IMR-90 (cell line): ENCODE data around the gene TIMM9. TPM values are rescaled to one million over a fixed set of nuclear protein-coding genes. Genes with fewer than 3 reads are reported as not detected.

Experiments used
- ATAC-seq: fragments of 200-7000 bp; cut with Tn5 transposase; 2 replicates; pipeline ENCODE4 v1.9.1; 2020; ENCODE audit warnings: low read depth, mild to moderate bottlenecking, moderate library complexity
- BruUV-seq: library from RNA; stranded (reverse); fragments of 400-500 nt; replicated peaks from 2 replicates; lab custom pipeline; 2021; lab: Mats Ljungman, UMichigan
- CTCF ChIA-PET: fragments of 300-600 bp; formaldehyde crosslinking; extraction: SDS; loops from one replicate; lab custom pipeline; 2021; ENCODE audit warnings: antibody characterized with exemption; lab: Yijun Ruan, JAX
- POLR2A ChIA-PET: fragments of 300-600 bp; sonication (Branson Sonifier 250); formaldehyde crosslinking; loops from one replicate; lab custom pipeline; 2022; ENCODE audit warnings: antibody characterized with exemption; ENCODE audit not compliant: unreplicated experiment; lab: Charles Lee
- DNase-seq: peaks from one replicate; pipeline ENCODE4 v3.0.0; 2013
- H2AFZ ChIP-seq: replicated peaks from 2 replicates; pipeline ENCODE3; 2013; ENCODE audit warnings: low read length, mild to moderate bottlenecking; ENCODE audit not compliant: poor library complexity
- H2AK5ac ChIP-seq: 2 replicates; pipeline ENCODE4 v1.6.1; 2013; ENCODE audit warnings: low read depth, low read length, inconsistent platforms
- H2AK9ac ChIP-seq: replicated peaks from 2 replicates; pipeline ENCODE3; 2013; ENCODE audit warnings: mild to moderate bottlenecking, low read depth, low read length, moderate library complexity; ENCODE audit not compliant: poor library complexity
- H2BK120ac ChIP-seq: 2 replicates; pipeline ENCODE4 v1.6.1; 2013; ENCODE audit warnings: low read depth, low read length, inconsistent platforms
- H2BK15ac ChIP-seq: 3 replicates; pipeline ENCODE4 v1.6.1; 2013; ENCODE audit warnings: low read depth, low read length, inconsistent platforms
- H2BK20ac ChIP-seq: 2 replicates; pipeline ENCODE4 v1.6.1; 2013; ENCODE audit warnings: low read depth, mild to moderate bottlenecking, inconsistent platforms, low read length, moderate library complexity
- H2BK5ac ChIP-seq: 2 replicates; pipeline ENCODE4 v1.6.1; 2013; ENCODE audit warnings: mild to moderate bottlenecking, low read depth, low read length, inconsistent platforms; ENCODE audit not compliant: poor library complexity, severe bottlenecking
- H3K14ac ChIP-seq: replicated peaks from 2 replicates; pipeline ENCODE4 v1.6.1; 2013; ENCODE audit warnings: low read depth, low read length, inconsistent platforms
- H3K18ac ChIP-seq: 2 replicates; pipeline ENCODE4 v1.6.1; 2013; ENCODE audit warnings: low read depth, low read length, control low read depth
- H3K23ac ChIP-seq: 2 replicates; pipeline ENCODE4 v1.6.1; 2013; ENCODE audit warnings: low read depth, low read length, inconsistent platforms
- H3K27ac ChIP-seq: 2 replicates; pipeline ENCODE4 v1.5.1; 2013; ENCODE audit warnings: mild to moderate bottlenecking, control low read depth, low read length; ENCODE audit not compliant: insufficient read depth
- H3K27me3 ChIP-seq: 2 replicates; pipeline ENCODE4 v1.6.1; 2013; ENCODE audit warnings: low read length; ENCODE audit not compliant: control insufficient read depth, insufficient read depth
- H3K36me3 ChIP-seq: 2 replicates; pipeline ENCODE4 v1.6.1; 2013; ENCODE audit warnings: low read length, mixed read lengths; ENCODE audit not compliant: control insufficient read depth, insufficient read depth
- H3K4ac ChIP-seq: 2 replicates; pipeline ENCODE4 v1.6.1; 2013; ENCODE audit warnings: low read depth, low read length, inconsistent platforms
- H3K4me1 ChIP-seq: 2 replicates; pipeline ENCODE4 v1.6.1; 2013; ENCODE audit warnings: low read length, mixed read lengths; ENCODE audit not compliant: control insufficient read depth, insufficient read depth
- H3K4me2 ChIP-seq: 2 replicates; pipeline ENCODE4 v1.6.1; 2013; ENCODE audit warnings: low read depth, mild to moderate bottlenecking, control low read depth, low read length, moderate library complexity
- H3K4me3 ChIP-seq: 2 replicates; pipeline ENCODE4 v1.5.1; 2013; ENCODE audit warnings: low read depth, mild to moderate bottlenecking, control low read depth, low read length, moderate library complexity; ENCODE audit not compliant: insufficient read depth
- H3K56ac ChIP-seq: 2 replicates; pipeline ENCODE4 v1.6.1; 2013; ENCODE audit warnings: low read length, inconsistent platforms; ENCODE audit not compliant: insufficient read depth; ENCODE audit errors: extremely low read depth
- H3K79me1 ChIP-seq, 2 experiments: 2 replicates each; pipeline ENCODE4 v1.6.1; 2013; ENCODE audit warnings: low read length in 2 of 2, inconsistent platforms in 1 of 2, low read depth in 1 of 2
- H3K9ac ChIP-seq: 2 replicates; pipeline ENCODE4 v1.6.1; 2013; ENCODE audit warnings: low read depth, low read length, control low read depth
- H3K9me1 ChIP-seq: 2 replicates; pipeline ENCODE4 v1.6.1; 2013; ENCODE audit warnings: low read length, inconsistent platforms; ENCODE audit not compliant: insufficient read depth
- H3K9me3 ChIP-seq: 2 replicates; pipeline ENCODE4 v1.6.1; 2013; ENCODE audit warnings: low read length; ENCODE audit not compliant: control insufficient read depth, insufficient read depth
- H4K20me1 ChIP-seq: 2 replicates; pipeline ENCODE4 v1.6.1; 2013; ENCODE audit warnings: low read length, inconsistent platforms; ENCODE audit not compliant: insufficient read depth
- H4K5ac ChIP-seq: 2 replicates; pipeline ENCODE4 v1.6.1; 2013; ENCODE audit warnings: mild to moderate bottlenecking, low read depth, low read length, control low read depth
- H4K8ac ChIP-seq, 2 experiments: 2 replicates each; pipeline ENCODE4 v1.6.1; 2013; ENCODE audit warnings: low read depth in 2 of 2, low read length in 2 of 2, control low read depth in 1 of 2, inconsistent platforms in 1 of 2
- H4K91ac ChIP-seq: 2 replicates; pipeline ENCODE4 v1.6.1; 2013; ENCODE audit warnings: low read depth, low read length, inconsistent platforms; ENCODE audit not compliant: insufficient read depth
- BHLHE40 ChIP-seq: fragments of 150-350 bp; IDR thresholded peaks from 2 replicates; pipeline ENCODE4 v1.6.1; 2016; ENCODE audit warnings: mild to moderate bottlenecking, low read depth, low read length
- CEBPB ChIP-seq: IDR thresholded peaks from 2 replicates; pipeline ENCODE4 v1.6.1; 2012; ENCODE audit warnings: low read depth, low read length, improper control_type of control experiment
- CHD1 ChIP-seq: IDR thresholded peaks from 2 replicates; pipeline ENCODE4 v1.6.1; 2012; ENCODE audit warnings: low read depth, low read length, improper control_type of control experiment
- FOS ChIP-seq: fragments of 150-350 bp; IDR thresholded peaks from 2 replicates; pipeline ENCODE4 v1.6.1; 2016; ENCODE audit warnings: low read depth, low read length
- NFE2L2 ChIP-seq: fragments of 150-350 bp; IDR thresholded peaks from 2 replicates; pipeline ENCODE4 v1.6.1; 2016; ENCODE audit warnings: low read depth, mild to moderate bottlenecking, low read length
- SMC3 ChIP-seq: fragments of 150-350 bp; IDR thresholded peaks from 2 replicates; pipeline ENCODE4 v1.6.1; 2016; ENCODE audit warnings: low read depth, mild to moderate bottlenecking, antibody characterized with exemption, low read length, moderate library complexity
- WGBS, 2 experiments: methylation state at CpG; one replicate each; pipeline versions ENCODE4 v1.1.5 to v1.1.7; 2013; ENCODE audit warnings: missing lambda C conversion rate in 2 of 2; ENCODE audit not compliant: insufficient read length in 1 of 2; ENCODE audit errors: extremely low coverage in 2 of 2; 5-methylcytosine and 5-hydroxymethylcytosine counted together
- dilution Hi-C: fragments of 300-500 bp; cut with HindIII; formaldehyde crosslinking; loops from one replicate; pipeline ENCODE4 v1.14.3; 2018; ENCODE audit warnings: low sequenced_read_pairs; ENCODE audit not compliant: unreplicated experiment
- in situ Hi-C: fragments of 300-500 bp; cut with MboI; formaldehyde crosslinking; loops from 3 replicates; pipeline ENCODE4 v1.14.3; 2019; ENCODE audit warnings: low sequenced_read_pairs, inconsistent platforms, mixed read lengths
- intact Hi-C: fragments of 100-400 bp; cut with micrococcal nuclease; formaldehyde crosslinking; loops from 2 replicates; pipeline ENCODE4 v1.10.0; 2022
- polyA plus RNA-seq, 3 experiments: library from polyadenylated mRNA; depleted of rRNA; stranded (reverse); fragments of >200 nt; gene quantifications; 2 replicates each; pipeline ENCODE4 v1.2.3, GENCODE V29; 2012; ENCODE audit warnings: low replicate concordance in 1 of 3
- total RNA-seq: library from RNA; depleted of rRNA; stranded (reverse); fragments of >200 nt; gene quantifications from 2 replicates; pipeline ENCODE4 v1.2.3, GENCODE V29; 2012
- TF ChIP-seq, protein P1 (sequence below): conservative IDR thresholded peaks from 2 replicates; pipeline ENCODE4 v1.5.1; 2012; ENCODE audit warnings: mild to moderate bottlenecking, low read depth, low read length, improper control_type of control experiment

Gene TIMM9
- total and polyA plus RNA-seq, 2 of the 4 experiments (the other 2 are of a cell fraction): 23.7 to 27.8 TPM

DNA sequence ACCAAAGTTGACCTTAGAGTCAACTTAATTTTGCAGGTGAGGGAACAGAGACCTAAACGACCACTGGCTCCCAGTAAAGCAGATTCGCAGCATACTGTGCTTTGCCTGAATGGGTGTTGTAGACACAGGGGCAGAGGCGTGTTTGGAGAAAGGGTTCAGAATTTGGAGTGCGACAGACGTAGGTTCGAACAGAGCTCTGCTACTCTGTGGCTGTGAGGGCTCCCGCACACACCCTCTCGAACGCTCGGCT lies 31.8 kb downstream of the TIMM9 start:
- Histone ChIP-seq H4K91ac (no peak overlapping the region), H3K4me1 (peaks cover 2% of the 10 kb centered on the region; the same call in 1 of the 2 replicates), H4K20me1 (no peaks in the 10 kb centered on the region), H3K9me1 (peaks cover 6% of the 10 kb centered on the region; the same call in 1 of the 2 replicates), H2AFZ (peak overlapping the region; percentile 94), H3K56ac (peak overlapping the region; percentile 35; the same call in 1 of the 2 replicates), H3K4ac (peak overlapping the region; percentile 79), H2BK5ac (no peak overlapping the region), H3K23ac (peak overlapping the region; percentile 88), H3K27ac (no peak overlapping the region), H3K18ac (peak overlapping the region; percentile 12), H3K4me3 (peak overlapping the region; percentile 44), H2BK20ac (no peak overlapping the region), H3K9ac (peak overlapping the region; percentile 33; the same call in 1 of the 2 replicates), H3K27me3 (no peaks in the 10 kb centered on the region), H4K8ac (peak overlapping the region; percentile 74 to 94), H2AK9ac (peak overlapping the region; percentile 58), H3K36me3 (no peaks in the 10 kb centered on the region), H3K14ac (peak overlapping the region; percentile 49), H3K79me1 (no peaks in the 10 kb centered on the region), H3K9me3 (no peaks in the 10 kb centered on the region), H2BK15ac (no peak overlapping the region; the same call in 2 of the 3 replicates), H2AK5ac (peak overlapping the region; percentile 11; the same call in 1 of the 2 replicates), H2BK120ac (peak overlapping the region; percentile 12; the same call in 1 of the 2 replicates), H3K4me2 (peak overlapping the region; percentile 64), H4K5ac (peak overlapping the region; percentile 72)
- intact Hi-C loops (loop anchor here (10.0 kb wide), 1 partner anchor 291 kb away; no protein-coding TSS in a partner anchor), in situ Hi-C loops (loop anchor here (25.0 kb wide), 1 partner anchor 283 kb away; no protein-coding TSS in a partner anchor), dilution Hi-C loops (no loop called here)
- TF ChIP-seq CEBPB: no peak
- TF ChIP-seq BHLHE40: no peak
- no peak for TF ChIP-seq NFE2L2
- TF ChIP-seq CHD1: no peak
- no peak for TF ChIP-seq FOS
- no peak for TF ChIP-seq SMC3
- TF ChIP-seq, protein P1, sequence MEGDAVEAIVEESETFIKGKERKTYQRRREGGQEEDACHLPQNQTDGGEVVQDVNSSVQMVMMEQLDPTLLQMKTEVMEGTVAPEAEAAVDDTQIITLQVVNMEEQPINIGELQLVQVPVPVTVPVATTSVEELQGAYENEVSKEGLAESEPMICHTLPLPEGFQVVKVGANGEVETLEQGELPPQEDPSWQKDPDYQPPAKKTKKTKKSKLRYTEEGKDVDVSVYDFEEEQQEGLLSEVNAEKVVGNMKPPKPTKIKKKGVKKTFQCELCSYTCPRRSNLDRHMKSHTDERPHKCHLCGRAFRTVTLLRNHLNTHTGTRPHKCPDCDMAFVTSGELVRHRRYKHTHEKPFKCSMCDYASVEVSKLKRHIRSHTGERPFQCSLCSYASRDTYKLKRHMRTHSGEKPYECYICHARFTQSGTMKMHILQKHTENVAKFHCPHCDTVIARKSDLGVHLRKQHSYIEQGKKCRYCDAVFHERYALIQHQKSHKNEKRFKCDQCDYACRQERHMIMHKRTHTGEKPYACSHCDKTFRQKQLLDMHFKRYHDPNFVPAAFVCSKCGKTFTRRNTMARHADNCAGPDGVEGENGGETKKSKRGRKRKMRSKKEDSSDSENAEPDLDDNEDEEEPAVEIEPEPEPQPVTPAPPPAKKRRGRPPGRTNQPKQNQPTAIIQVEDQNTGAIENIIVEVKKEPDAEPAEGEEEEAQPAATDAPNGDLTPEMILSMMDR: no peak
- DNase-seq (no peak), ATAC-seq (no peak)
- BruUV-seq: no TSS peak
- 6% methylated on average over 5 of the region's 10 CpGs; no CpG with 5 or more reads in 1 of the 2 experiments for WGBS, 2 experiments
- POLR2A ChIA-PET: no interaction called here
- CTCF ChIA-PET: interaction anchor here (0.9 kb wide), 1 partner anchor 27 kb away, joined by 3 read pairs; no protein-coding TSS in a partner anchor
